ENCODE measurements around the gene ABHD17C.
"Not testable (repeated sequence)": the region's sequence is repeated elsewhere in the genome, so short reads cannot be mapped to it uniquely, and the experiment has no call there.

The ABHD17C gene

DNA sequence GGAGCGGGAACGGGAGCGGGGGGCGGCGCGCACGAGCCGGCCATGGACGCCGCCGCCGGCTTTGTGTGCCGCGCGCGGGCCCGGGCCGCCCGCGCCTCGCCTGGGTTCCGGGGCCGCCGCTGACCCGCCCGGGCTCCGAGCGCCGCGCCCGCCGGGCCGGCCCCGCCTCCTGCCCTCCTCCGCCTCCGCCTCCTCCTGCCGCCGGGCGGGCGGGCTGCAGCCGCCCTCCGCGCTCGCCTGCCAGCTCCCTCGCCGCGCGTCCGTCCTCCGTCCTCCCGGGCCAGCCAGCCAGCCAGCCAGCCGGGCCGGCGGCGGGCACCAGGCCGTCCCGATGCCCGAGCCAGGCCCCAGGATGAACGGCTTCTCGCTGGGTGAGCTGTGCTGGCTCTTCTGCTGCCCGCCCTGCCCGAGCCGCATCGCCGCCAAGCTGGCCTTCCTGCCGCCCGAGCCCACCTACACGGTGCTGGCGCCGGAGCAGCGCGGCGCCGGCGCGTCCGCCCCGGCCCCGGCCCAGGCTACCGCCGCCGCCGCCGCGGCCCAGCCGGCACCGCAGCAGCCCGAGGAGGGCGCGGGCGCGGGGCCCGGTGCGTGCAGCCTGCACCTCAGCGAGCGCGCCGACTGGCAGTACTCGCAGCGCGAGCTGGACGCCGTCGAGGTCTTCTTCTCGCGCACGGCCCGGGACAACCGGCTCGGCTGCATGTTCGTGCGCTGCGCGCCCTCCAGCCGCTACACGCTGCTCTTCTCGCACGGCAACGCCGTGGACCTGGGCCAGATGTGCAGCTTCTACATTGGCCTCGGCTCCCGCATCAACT lies at the start of gene ABHD17C:
TSS of gene ABHD17C (plus strand) at position 212 of the 812 bp plus-strand sequence. CDS start at position 332, 120 bp downstream.
- DNase-seq = peak; percentile 50

DNA sequence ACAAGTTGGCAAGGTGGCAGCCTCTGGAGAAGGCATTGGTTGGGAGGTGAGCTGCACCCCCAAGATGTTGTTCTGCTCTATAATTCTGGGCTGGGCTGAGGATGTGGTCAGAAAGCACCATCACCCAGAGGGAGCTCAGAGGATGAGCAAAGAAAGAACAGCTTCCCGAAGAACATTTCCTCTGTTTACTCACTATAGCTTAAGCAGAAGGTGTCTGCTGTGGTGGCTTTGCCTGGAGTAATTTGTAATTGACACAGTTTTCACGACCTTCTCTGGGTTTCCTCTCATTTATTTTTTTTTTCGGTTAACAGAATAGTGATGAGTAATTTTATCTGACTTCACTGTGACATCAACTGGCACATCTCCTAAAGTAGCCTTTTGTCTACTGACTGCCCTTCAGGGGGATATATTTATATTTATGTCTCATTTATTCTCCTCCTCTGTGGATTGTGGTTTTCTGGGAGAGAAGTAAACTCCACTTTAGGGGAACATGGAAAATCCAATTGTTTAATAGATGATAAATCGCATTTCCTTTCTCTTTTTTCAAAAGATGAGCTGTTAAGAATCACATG lies 49.5 kb upstream of the ABHD17C start:
- DNase-seq = no peak

DNA sequence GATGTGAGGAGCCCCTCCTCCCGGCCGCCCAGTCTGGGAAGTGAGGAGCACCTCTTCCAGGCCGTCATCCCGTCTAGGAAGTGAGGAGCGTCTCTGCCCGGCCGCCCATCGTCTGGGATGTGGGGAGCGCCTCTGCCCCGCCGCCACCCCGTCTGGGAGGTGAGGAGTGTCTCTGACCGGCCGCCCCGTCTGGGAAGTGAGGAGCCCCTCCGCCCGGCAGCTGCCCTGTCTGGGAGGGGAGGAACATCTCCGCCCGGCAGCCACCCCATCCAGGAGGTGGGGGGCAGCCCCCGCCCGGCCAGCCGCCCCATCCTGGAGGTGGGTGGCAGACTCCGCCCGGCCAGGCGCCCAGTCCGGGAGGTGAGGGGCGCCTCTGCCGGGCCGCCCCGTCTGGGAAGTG lies 47.7 kb upstream of the ABHD17C start:
- DNase-seq = not testable (repeated sequence)

DNA sequence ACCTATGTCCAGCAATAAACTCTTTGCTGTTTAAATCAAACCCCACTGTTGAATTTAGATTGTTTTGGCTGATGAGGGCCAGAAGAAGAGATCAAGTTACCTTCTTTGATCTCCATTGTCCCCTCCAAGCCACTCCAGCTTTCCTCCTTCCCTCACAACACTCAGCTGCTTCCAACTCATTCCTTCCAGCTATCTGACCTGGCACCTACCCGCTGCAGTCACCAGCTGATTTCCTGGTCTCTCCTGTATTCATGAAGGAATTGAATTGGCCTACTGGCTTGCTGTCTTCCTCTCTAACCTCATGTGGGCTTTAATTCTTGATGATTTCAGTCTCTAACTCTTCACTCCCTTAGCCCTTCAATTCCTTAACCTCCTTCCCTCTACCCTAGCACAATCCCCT lies 40.8 kb upstream of the ABHD17C start:
- no peak for DNase-seq

DNA sequence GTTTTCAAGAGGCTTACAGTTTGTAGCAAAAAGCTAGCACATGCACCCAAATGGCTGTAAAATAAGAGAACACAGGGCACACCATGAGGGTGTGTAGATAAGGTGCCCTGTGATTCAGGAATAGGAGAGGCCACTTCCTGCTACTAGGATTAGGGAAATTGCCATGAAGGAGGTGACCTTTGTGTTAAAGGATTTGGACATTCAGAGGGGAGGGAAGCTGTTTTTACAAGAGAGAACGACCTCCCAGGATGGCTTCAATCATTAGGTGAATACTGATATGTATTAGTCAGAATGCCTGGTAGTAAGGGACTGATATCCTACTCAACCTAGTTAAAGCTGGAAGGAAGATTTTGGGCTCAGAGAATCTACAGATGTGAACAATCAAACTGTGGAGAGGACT lies 35.7 kb upstream of the ABHD17C start:
- no peak for DNase-seq

DNA sequence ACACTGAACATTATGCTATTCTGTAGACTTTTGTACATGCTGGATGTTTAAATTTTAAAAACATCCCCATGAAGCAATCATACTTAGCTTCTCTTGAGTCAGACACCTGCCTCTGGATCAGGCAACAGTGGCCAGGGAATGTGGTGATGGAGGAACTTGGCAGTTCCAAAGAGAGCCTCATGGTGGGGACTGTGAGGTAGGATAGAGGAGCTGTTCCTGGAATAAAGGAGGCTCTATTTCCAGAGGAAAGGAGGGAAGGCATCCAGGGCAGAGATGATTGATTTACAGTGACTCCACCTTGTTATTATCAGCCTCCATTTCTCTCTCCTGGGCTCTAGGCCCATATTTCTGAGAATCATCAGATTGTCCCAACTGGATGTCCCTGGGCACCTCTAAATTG lies 35.0 kb upstream of the ABHD17C start:
- DNase-seq = no peak

DNA sequence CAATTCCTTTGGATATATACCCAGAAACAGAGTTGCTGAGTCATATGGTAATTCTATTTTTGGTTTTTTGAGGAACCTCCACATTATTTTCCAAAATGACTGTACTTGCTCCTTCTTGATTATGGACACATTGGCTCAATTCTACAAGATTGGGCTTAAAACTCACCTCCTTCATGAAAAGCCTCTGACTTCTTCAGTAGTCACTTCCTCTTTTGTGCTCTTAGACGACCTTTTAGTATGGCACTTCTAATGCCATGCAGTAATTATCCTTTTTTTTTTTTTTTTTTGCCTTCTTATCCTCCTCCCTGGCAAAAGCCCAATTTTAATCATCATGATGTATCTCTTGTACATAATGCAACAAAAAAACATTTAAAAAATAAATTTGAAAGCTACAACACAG lies 33.0 kb upstream of the ABHD17C start:
- no peak for DNase-seq

DNA sequence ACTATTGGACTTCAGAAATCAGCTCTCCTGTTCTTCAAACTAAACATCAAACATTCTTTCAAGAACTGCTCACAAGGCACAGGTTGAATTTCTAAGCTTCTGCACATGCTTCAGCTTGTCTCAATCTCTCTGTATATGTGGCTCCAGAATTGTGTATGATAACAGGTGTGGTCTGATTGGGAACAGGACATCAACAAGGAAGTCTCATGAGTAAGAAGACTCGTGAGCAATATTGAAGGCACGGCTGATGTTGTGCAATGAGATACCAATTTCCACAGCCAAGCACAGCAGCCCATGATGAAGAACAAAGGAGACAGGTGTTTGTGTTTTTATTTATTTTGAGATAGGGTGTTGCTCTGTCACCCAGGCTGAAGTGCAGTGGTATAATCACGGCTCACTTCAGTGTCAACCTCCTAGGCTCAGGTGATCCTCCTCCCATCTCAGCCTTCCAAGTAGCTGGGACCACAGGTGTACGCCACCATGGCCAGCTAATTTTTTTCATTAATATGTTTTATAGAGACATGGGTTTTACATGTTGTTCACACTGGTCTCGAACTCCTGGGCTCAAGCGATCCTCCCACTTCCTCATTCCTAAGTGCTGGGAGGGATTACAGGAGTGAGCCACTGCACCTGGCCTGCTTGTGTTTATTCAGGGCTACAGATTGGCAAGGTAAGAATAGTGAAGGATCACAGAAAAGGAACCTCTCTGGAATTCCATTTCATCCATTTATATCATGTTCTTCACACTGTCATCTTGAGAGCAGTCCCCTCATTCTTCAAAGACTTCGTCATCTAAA lies 32.2 kb upstream of the ABHD17C start:
- no peak for DNase-seq

DNA sequence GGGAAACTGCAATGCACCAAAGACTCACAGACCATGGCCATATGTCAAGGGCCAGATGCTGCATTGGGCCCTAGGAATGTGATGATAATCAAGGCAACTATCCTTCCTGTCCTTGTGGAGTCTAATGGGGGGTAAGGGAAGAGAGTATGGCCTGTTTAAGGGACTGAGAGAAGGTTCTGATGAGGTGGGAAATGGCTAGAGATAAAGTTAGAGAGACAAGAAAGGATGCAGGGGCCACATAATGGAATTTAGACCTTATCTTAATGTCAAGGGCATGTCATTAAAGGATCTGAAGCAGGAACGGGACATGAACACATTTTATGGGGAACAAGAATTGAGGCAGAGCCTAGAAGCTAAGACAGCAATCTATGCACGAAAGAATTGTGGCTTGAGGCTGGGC lies 30.0 kb upstream of the ABHD17C start:
- no peak for DNase-seq

DNA sequence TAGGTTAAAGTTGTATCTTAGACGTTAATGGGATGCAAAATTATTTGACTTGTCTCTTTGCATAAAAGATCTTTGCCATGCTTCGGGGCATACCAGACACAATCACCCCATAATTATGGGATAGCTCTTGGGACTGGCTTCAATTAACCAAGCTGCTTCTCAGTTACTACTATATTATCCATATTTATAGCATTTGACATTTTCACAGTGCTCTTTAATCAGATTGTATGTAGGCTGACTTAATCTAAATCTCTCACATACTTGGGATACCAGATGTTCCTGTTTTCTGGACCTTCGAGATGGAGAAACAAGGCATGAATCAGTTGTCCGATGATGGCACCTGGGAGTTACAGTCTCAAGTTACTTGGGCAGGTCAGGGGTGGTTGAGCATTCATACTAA lies 27.2 kb upstream of the ABHD17C start:
- no peak for DNase-seq

DNA sequence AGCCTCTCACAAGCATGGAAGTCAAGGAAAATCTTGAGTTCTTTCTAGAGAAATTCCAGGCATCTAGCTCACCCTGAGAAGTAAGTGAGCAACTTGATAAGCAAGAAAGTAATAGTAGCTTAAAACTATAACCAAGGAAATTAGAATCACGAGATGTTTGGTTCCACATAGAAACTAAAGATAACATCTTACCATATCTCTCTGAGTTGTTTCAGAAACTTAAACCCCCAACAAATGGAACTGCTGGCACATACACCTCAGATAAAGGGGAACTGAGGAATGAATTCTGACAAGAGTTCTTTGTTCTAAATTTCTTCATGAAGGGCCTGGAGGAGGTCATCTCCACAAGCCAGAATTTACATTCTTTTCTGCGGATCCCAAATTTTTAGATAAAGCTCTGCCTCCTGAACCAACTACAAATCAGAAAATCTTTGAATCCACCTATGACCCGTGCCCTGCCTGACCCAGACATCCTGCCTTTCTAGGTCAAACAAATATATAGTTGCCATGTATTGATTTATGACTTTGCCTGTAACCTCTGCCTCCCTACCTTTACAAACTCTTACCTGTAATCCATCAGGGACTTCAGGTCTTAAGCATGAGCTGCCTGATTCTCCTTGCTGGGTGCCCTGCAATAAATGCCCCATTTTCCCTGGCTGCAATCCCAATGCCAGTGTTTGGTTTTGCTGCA lies 26.4 kb upstream of the ABHD17C start:
- DNase-seq = no peak

DNA sequence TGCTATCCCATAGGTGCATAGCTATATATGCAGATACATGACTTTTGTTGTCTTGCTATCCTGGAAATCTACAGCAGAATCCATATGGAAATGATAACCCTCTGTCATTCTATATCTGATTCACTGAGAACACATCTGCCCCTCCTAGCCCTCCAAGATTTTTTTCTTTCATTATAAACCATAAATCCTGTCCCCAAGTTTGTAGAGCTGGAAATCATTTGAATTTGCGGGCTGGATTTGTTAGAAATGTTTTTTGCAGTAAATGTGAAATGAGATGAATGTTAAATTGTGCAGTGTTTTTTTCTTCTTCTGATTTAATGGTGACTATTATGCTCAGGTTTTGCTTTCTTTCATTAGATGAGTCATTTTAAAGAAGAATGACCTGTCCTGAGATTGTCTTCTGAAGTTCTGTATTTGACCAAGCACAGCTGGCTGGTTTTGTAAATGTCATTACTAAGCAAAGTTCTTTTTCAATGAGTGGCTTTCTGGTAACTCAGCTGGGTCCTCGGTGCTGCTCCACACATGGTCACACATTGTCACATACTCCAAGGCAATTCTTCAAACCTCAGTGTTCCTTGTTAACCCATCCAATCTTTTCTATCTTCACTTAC lies 25.3 kb upstream of the ABHD17C start:
- DNase-seq = no peak

DNA sequence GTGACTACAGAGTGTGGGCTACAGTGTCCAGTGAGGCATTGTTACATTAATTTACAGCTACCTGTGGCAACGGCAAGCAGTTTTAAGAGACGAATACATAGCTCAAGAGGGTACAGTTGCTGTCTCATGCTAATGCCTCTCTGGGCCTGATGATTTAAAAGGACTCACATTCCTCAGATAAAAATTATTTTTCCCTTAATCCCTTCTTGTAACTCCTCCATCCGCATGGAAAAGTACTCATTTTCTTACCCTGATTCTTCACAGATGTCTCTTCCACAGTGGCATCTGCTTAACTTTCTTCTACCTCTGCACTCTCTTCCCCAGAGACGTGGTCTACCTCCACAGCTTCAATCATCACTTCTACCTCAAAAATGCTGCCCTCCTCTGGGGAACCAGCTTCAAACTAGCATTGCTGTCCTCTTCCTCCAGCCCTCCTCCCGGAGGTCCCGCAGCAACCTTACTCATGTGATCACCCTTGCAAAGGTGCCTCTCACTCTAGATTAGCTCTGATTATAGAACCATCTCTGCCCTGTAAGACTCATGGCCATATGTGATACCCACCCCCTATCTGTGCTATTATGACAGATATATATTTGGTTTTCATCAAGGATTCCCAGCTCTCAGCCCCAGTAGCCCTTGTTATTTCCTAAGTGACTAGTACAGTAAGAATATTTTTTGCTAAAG lies 21.4 kb upstream of the ABHD17C start:
- DNase-seq = no peak

DNA sequence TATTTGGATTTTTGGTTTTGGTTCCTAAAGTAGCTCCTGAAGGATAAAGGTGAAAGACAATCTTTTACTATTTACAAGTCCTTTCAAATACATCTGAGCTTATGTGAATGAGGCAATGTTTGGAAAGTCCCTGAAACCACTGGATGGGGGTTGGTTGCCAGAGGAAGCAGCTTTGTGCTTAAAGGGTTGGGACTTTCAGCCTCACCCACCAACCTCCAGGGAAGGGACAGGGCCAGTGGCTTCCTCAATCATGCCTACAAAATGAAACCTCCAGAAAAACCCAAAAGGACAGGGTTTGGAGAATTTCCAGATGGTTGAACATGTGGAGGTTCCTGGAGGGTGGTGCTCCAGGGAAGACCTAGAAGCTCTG lies 20.9 kb upstream of the ABHD17C start:
- DNase-seq = no peak

DNA sequence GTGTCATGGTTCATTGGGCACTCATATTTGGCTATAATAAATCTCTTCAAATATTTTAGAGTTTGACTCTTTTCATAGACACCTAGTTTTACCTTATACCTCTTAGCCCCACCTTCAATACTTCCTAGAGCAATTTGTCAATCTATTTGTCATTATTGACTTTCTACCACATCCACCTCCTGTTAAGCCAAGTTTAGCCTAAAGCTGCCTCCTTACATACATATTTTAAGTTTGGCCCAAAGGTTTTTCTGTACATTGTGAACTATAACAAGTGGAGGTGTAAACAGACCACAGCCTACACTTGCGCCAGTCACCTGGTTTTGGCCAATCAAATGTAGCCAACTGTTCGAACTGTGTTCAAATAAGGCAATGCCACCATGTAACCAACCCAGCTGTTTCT lies 18.1 kb upstream of the ABHD17C start:
- no peak for DNase-seq

DNA sequence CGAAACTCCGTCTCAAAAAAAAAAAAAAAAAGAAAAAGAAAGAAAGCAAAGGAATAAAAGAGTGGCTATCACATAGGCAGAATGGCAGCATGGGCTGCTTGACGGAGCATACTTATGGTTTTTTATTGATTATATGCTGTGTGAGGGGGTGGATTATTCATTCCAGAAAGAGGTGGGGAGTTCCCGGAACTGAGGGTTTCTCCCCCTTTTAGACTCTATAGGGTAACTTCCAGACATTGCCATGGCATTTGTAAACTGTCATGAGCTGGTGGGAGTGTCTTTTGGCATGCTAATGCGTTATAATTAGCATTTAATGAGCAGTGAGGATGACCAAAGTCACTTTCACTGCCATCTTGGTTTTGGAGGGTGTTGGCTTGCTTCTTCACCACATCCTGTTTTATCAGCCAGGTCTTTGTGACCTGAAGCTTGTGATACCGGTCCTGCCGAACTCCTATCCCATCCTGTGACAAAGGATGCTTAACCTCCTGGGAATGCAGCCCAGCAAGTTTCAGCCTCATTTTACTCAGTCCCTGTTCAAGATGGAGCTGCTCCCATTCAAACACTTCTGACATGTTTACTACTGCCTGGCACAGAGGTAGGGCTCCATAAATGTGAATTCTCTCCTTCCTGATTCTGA lies 15.8 kb upstream of the ABHD17C start:
- DNase-seq = no peak

DNA sequence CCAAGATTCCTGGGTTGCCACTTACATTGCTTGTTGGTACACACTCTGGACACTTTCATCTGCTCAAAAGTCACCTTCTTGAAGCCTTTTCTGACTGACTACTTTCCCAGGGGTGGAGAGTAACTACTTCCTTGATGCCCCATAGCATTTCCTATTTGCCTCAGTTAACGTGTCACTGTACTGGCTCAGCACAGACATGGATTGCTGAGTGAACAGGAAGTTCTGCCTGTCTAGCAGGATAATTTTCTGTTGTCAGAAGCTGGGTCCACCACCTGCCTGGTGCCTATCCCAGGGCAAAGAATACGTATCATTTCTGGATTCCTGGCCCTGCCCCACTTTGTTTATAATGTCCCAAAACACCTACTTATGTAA lies 15.3 kb upstream of the ABHD17C start:
- no peak for DNase-seq

DNA sequence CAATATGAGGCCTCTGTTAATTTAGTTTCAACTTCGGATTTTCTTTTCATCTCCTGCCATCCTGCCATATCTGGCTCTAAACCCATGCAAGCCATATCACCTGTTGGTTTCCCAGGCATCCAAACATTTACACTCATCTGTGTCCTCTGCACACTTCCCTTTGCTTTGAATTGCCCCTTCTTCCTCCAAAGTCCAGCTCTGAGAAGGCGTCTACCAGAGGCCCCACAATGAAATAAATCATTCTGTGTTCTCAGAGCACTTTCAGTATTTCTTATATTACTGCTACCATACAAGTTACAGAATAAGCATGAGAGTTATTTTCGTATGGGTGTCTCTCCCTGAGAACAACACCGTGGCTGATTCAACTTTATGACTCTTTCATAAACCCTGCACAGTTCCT lies 12.9 kb upstream of the ABHD17C start:
- no peak for DNase-seq

DNA sequence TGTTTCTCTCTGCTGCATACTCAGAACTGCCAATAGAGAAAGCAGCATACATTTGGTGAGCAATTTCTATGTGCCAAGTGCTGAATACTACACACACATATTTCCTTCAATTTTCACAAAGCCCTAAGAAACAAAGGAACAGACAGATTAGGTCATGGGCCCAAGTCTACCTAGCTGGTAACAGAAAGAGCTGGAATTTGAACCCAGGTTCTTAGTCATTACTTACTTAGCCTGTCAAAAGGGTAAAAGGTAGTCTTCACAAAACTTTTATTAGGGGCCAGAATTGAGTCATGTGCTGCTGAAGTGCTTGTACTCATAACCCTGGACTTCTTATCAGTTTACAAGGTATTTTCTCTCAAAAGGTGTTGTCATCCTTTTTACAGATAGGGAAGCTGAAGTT lies 10.4 kb upstream of the ABHD17C start:
- no peak for DNase-seq

DNA sequence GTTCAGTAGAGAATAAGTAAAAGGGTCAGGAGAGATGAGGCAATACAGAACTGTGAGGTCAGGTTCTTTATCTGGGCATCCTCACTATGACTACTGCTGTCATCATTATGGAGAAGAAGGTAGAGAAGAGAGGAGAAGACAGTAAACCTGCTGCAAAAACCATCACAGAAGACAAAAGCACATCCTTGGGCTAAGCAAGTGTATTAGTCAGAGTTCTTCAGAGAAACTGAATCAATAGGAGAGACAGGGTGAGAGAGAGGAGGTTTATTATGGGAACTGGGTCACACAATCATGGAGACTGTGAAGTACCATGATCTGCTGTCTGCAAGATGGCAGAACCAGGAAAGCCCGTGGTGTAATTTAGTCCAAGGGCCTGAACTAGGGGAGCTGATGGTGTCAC lies 9.5 kb upstream of the ABHD17C start:
- no peak for DNase-seq

DNA sequence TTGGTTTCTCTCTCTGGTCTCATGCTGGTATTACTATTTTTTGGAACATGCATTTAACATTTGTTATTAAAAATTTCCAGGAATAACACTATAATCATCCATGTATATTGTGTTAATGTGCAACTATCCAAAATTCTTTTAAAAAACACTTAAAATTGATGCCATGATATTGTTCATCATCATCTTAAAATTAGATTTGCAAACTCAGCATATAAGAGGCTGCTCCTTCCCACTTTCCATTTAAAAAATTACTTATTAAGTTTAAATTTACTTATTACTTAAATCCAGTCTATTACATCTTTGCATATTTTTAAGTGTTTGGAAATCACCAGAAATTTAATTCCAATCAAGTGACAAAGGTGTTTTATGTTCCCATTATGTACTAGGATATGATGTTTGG lies 5.8 kb upstream of the ABHD17C start:
- DNase-seq = no peak

DNA sequence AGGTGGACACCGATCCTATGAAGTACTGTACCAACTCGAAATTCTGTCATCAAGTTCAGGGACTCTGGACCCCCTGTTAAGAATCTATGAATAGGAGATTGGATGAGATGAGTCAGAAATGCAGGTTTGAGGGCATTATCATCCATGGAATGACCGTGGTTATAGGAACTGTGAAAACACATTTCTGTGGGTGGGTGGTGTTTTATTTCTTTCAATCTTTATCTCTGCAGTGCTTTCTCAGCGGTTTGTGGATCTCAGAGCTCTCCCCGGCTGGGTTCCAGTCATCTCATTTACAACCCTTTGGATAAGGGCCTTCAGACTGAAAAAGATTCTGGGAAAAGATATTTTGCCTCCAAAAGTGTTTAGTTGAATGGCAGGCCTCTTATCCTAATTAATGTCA lies 5.4 kb upstream of the ABHD17C start:
- no peak for DNase-seq

Data from CD4-positive, alpha-beta T cell treated with Interleukin-12 subunit alpha and Interleukin-12 subunit beta, for 1 hour (primary cell).